Suprapubic skin (tissue), 4 donors: Measurements from ENCODE around the gene CCDC88C. TPM values are rescaled to one million over a fixed set of nuclear protein-coding genes. Genes with fewer than 3 reads are reported as not detected.
"Not testable (repeated sequence)": the region's sequence is repeated elsewhere in the genome, so short reads cannot be mapped to it uniquely, and the experiment has no call there.

Experiments used
- DNase-seq, 2 donors: peaks; one replicate each; pipeline ENCODE4 v3.0.0-alpha.2; 2019; ENCODE audit warnings: low spot score in 2 of 2
- H3K27ac ChIP-seq: fragments of 200-600 bp; sonication (generic); one replicate; pipeline ENCODE4 v1.5.1; 2019
- H3K27me3 ChIP-seq: fragments of 200-600 bp; sonication (generic); one replicate; pipeline ENCODE4 v1.5.1; 2019
- H3K36me3 ChIP-seq: fragments of 200-600 bp; sonication (generic); one replicate; pipeline ENCODE4 v1.5.1; 2019
- H3K4me1 ChIP-seq: fragments of 200-600 bp; sonication (generic); one replicate; pipeline ENCODE4 v1.5.1; 2019
- H3K4me3 ChIP-seq: fragments of 200-600 bp; sonication (generic); one replicate; pipeline ENCODE4 v1.5.1; 2019; ENCODE audit warnings: mild to moderate bottlenecking
- H3K9me3 ChIP-seq: fragments of 200-600 bp; sonication (generic); one replicate; pipeline ENCODE4 v1.5.1; 2019
- CTCF ChIP-seq, 2 donors: fragments of 200-600 bp in 1 of 2; fragments of 450-650 bp in 1 of 2; sonication (generic) in 1 of 2; IDR thresholded peaks; one replicate each; pipeline ENCODE4 v1.5.1; 2016 to 2019; ENCODE audit warnings: antibody characterized with exemption in 2 of 2, mild to moderate bottlenecking in 1 of 2, moderate library complexity in 1 of 2
- EP300 ChIP-seq: sonication (generic); formaldehyde crosslinking; IDR thresholded peaks from one replicate; pipeline ENCODE4 v1.6.1; 2017; ENCODE audit warnings: antibody characterized with exemption
- POLR2A ChIP-seq, 2 donors: fragments of 450-650 bp; IDR thresholded peaks; one replicate each; pipeline ENCODE4 v1.6.1; 2017; ENCODE audit warnings: antibody characterized with exemption in 2 of 2, mild to moderate bottlenecking in 2 of 2, moderate library complexity in 2 of 2
- POLR2AphosphoS5 ChIP-seq, 3 donors: sonication (generic); formaldehyde crosslinking; IDR thresholded peaks; one replicate each; pipeline ENCODE4 v1.6.1; 2017; ENCODE audit warnings: antibody characterized with exemption in 3 of 3
- WGBS: methylation state at CpG from one replicate; pipeline ENCODE4 v1.1.5; 2018; 5-methylcytosine and 5-hydroxymethylcytosine counted together
- total RNA-seq, 4 donors: library from RNA; depleted of rRNA; stranded (reverse); fragments of >200 nt; gene quantifications; one replicate each; pipeline ENCODE4 v1.1.0, GENCODE V29; 2016

The CCDC88C gene
- total RNA-seq, 4 donors from 2014 or later = 16.6 to 25.0 (median 22.8) TPM

- TF ChIP-seq POLR2A (IDR thresholded peaks at IDR 0.05) = no peak
- TF ChIP-seq EP300 = no peak
- TF ChIP-seq CTCF (IDR thresholded peaks at IDR 0.05) = no peak
- TF ChIP-seq POLR2AphosphoS5 (IDR thresholded peaks at IDR 0.05) = no peak
- 61% methylated on average over 5 of the region's 8 CpGs for WGBS
- no peak for DNase-seq
These were observed 147.0 kb downstream of the CCDC88C start for GRCh38 chr14:91270619-91271018.

GRCh38 chr14:91270188-91270587 lies 147.4 kb downstream of the CCDC88C start:
- Histone ChIP-seq H3K27ac (no peak overlapping the region), H3K4me1 (peaks cover 16% of the 10 kb centered on the region), H3K4me3 (no peak overlapping the region), H3K27me3 (no peaks in the 10 kb centered on the region), H3K9me3 (no peaks in the 10 kb centered on the region), H3K36me3 (no peaks in the 10 kb centered on the region)
- TF ChIP-seq POLR2A (IDR thresholded peaks at IDR 0.05) (no peak), CTCF (IDR thresholded peaks at IDR 0.05) (no peak), EP300 (no peak), POLR2AphosphoS5 (IDR thresholded peaks at IDR 0.05) (no peak)
- DNase-seq = no peak
- WGBS = 98% methylated on average over 6 of the region's 6 CpGs

More at GRCh38 chr14:91270619-91271018, 147.0 kb downstream of the CCDC88C start:
- H3K27ac ChIP-seq = no peak overlapping the region
- H3K36me3 ChIP-seq = no peaks in the 10 kb centered on the region
- H3K4me1 ChIP-seq = peaks cover 14% of the 10 kb centered on the region
- H3K9me3 ChIP-seq = no peaks in the 10 kb centered on the region
- H3K27me3 ChIP-seq = no peaks in the 10 kb centered on the region
- no peak overlapping the region for H3K4me3 ChIP-seq

- TF ChIP-seq CTCF (IDR thresholded peaks at IDR 0.05) (no peak), EP300 (no peak), POLR2A (IDR thresholded peaks at IDR 0.05) (no peak), POLR2AphosphoS5 (IDR thresholded peaks at IDR 0.05) (no peak)
- Histone ChIP-seq H3K36me3 (no peaks in the 10 kb centered on the region), H3K27me3 (no peaks in the 10 kb centered on the region), H3K27ac (no peak overlapping the region), H3K4me3 (peak overlapping the region; percentile 26), H3K9me3 (no peaks in the 10 kb centered on the region), H3K4me1 (peaks cover 25% of the 10 kb centered on the region)
- WGBS = 38% methylated on average over 24 of the region's 24 CpGs
- no peak for DNase-seq
These were observed 148.3 kb downstream of the CCDC88C start for GRCh38 chr14:91269076-91269991.

GRCh38 chr14:91267965-91268437 lies 149.6 kb downstream of the CCDC88C start:
- DNase-seq = no peak
- H3K9me3 ChIP-seq = no peaks in the 10 kb centered on the region
- H3K27me3 ChIP-seq = peaks cover 6% of the 10 kb centered on the region
- peaks cover 32% of the 10 kb centered on the region for H3K4me1 ChIP-seq
- H3K4me3 ChIP-seq = no peak overlapping the region
- H3K36me3 ChIP-seq = no peaks in the 10 kb centered on the region
- H3K27ac ChIP-seq = no peak overlapping the region
- 94% methylated on average over 7 of the region's 7 CpGs for WGBS
- no peak for TF ChIP-seq EP300
- TF ChIP-seq POLR2AphosphoS5 (IDR thresholded peaks at IDR 0.05) = no peak
- TF ChIP-seq CTCF (IDR thresholded peaks at IDR 0.05) = no peak
- TF ChIP-seq POLR2A (IDR thresholded peaks at IDR 0.05) = no peak

GRCh38 chr14:91266276-91266675 lies 151.3 kb downstream of the CCDC88C start:
- H3K4me1 ChIP-seq = peaks cover 32% of the 10 kb centered on the region
- H3K4me3 ChIP-seq, H3K36me3 ChIP-seq, H3K9me3 ChIP-seq, H3K27ac ChIP-seq, DNase-seq, H3K27me3 ChIP-seq: not testable (repeated sequence)
- WGBS = 93% methylated on average over 15 of the region's 15 CpGs
